Neural crest cell (in vitro differentiated cells): ENCODE data around the gene CDK2. TPM values are rescaled to one million over a fixed set of nuclear protein-coding genes. Genes with fewer than 3 reads are reported as not detected.

ENCODE experiments used
- DNase-seq: peaks from one replicate; pipeline ENCODE4 v3.0.0; 2021; ENCODE audit warnings: low read depth, mixed read lengths, low spot score
- H3K27ac Mint-ChIP-seq: one replicate; pipeline ENCODE4 v1.8.0; 2021; ENCODE audit warnings: mild to moderate bottlenecking, mixed read lengths; ENCODE audit not compliant: unreplicated experiment
- H3K27me3 Mint-ChIP-seq: 2 replicates; pipeline ENCODE4 v1.8.0; 2021; ENCODE audit warnings: low read depth, mild to moderate bottlenecking, mixed read lengths
- H3K36me3 Mint-ChIP-seq: 2 replicates; pipeline ENCODE4 v1.8.0; 2021; ENCODE audit warnings: low read depth, mild to moderate bottlenecking, mixed read lengths
- H3K4me1 Mint-ChIP-seq: 2 replicates; pipeline ENCODE4 v1.8.0; 2021; ENCODE audit warnings: mixed read lengths
- H3K4me3 Mint-ChIP-seq: one replicate; pipeline ENCODE4 v1.8.0; 2021; ENCODE audit warnings: mild to moderate bottlenecking, mixed read lengths
- H3K9me3 Mint-ChIP-seq: 2 replicates; pipeline ENCODE4 v1.8.0; 2021; ENCODE audit warnings: mixed read lengths
- total RNA-seq: library from RNA; stranded (reverse); gene quantifications from 2 replicates; pipeline ENCODE4 v1.2.1, GENCODE V29; 2021
- TF ChIP-seq, protein P1 (sequence below): fragments of 200-600 bp; sonication (generic); conservative IDR thresholded peaks from 2 replicates; pipeline ENCODE4 v1.5.0; 2021; ENCODE audit warnings: antibody characterized with exemption, mild to moderate bottlenecking

Gene CDK2
- total RNA-seq, 1 donor from 2014 or later = 125 TPM

DNA sequence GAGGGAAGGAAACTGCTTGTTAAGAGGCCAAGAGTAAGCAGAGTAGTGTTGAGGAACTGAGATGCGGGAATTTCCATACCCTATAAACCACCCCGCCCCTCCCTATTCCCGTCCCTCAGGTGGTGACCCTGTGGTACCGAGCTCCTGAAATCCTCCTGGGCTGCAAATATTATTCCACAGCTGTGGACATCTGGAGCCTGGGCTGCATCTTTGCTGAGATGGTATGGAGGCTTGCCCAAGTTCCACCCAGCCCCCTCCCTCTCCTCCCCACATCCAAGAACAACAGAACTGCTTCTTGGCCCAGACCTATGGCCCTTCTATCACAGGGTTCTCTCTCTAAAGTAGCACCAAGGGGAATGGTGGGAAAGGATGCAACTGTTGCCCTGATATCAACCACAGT lies 2.7 kb downstream of the CDK2 start:
- H3K27ac Mint-ChIP-seq = no peak overlapping the region
- DNase-seq = no peak
- H3K27me3 Mint-ChIP-seq = no peaks in the 10 kb centered on the region
- no peaks in the 10 kb centered on the region for H3K9me3 Mint-ChIP-seq
- H3K4me3 Mint-ChIP-seq = peak overlapping the region; percentile 47
- peaks cover 11% of the 10 kb centered on the region for H3K36me3 Mint-ChIP-seq
- TF ChIP-seq, protein P1, sequence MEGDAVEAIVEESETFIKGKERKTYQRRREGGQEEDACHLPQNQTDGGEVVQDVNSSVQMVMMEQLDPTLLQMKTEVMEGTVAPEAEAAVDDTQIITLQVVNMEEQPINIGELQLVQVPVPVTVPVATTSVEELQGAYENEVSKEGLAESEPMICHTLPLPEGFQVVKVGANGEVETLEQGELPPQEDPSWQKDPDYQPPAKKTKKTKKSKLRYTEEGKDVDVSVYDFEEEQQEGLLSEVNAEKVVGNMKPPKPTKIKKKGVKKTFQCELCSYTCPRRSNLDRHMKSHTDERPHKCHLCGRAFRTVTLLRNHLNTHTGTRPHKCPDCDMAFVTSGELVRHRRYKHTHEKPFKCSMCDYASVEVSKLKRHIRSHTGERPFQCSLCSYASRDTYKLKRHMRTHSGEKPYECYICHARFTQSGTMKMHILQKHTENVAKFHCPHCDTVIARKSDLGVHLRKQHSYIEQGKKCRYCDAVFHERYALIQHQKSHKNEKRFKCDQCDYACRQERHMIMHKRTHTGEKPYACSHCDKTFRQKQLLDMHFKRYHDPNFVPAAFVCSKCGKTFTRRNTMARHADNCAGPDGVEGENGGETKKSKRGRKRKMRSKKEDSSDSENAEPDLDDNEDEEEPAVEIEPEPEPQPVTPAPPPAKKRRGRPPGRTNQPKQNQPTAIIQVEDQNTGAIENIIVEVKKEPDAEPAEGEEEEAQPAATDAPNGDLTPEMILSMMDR = no peak
- H3K4me1 Mint-ChIP-seq = peaks cover 56% of the 10 kb centered on the region

DNA sequence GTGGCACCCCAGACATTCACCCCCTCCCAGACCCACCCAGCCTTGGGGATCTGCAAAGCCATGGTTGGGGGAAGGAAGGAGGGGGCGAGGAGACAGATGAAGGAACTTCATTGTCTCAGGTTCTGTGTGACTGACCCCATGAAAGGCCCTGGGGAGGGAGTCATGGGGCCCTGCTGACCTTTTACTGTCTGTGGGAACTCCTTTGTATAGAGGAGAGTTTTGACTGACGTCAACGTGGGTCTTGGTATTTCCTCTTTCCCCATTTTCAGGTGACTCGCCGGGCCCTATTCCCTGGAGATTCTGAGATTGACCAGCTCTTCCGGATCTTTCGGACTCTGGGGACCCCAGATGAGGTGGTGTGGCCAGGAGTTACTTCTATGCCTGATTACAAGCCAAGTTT lies 4.1 kb downstream of the CDK2 start:
- Mint-ChIP-seq H3K9me3 (no peaks in the 10 kb centered on the region), H3K4me3 (peak overlapping the region; percentile 77), H3K27me3 (no peaks in the 10 kb centered on the region), H3K36me3 (peaks cover 14% of the 10 kb centered on the region), H3K27ac (peak overlapping the region; percentile 85), H3K4me1 (peaks cover 48% of the 10 kb centered on the region)
- DNase-seq = no peak
- TF ChIP-seq, protein P1 = no peak

DNA sequence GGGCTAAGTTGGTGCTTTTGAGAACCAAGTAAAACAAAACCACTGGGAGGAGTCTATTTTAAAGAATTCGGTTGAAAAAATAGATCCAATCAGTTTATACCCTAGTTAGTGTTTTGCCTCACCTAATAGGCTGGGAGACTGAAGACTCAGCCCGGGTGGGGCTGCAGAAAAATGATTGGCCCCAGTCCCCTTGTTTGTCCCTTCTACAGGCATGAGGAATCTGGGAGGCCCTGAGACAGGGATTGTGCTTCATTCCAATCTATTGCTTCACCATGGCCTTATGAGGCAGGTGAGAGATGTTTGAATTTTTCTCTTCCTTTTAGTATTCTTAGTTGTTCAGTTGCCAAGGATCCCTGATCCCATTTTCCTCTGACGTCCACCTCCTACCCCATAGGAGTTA lies 5.4 kb downstream of the CDK2 start:
- no peaks in the 10 kb centered on the region for H3K9me3 Mint-ChIP-seq
- H3K4me1 Mint-ChIP-seq = peaks cover 44% of the 10 kb centered on the region
- peaks cover 14% of the 10 kb centered on the region for H3K36me3 Mint-ChIP-seq
- no peak for DNase-seq
- H3K27ac Mint-ChIP-seq = no peak overlapping the region
- TF ChIP-seq, protein P1 = no peak
- no peak overlapping the region for H3K4me3 Mint-ChIP-seq
- H3K27me3 Mint-ChIP-seq = no peaks in the 10 kb centered on the region

DNA sequence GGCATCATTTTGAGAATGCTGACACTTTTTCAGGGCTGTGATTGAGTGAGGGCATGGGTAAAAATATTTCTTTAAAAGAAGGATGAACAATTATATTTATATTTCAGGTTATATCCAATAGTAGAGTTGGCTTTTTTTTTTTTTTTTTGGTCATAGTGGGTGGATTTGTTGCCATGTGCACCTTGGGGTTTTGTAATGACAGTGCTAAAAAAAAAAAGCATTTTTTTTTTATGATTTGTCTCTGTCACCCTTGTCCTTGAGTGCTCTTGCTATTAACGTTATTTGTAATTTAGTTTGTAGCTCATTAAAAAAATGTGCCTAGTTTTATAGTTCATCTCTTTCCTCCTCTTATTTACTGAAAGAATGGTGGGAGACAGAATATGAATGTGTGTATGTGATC lies 5.8 kb downstream of the CDK2 start:
- TF ChIP-seq, protein P1 = no peak
- H3K4me1 Mint-ChIP-seq = peaks cover 41% of the 10 kb centered on the region
- DNase-seq = no peak
- H3K4me3 Mint-ChIP-seq = no peak overlapping the region
- H3K27me3 Mint-ChIP-seq = no peaks in the 10 kb centered on the region
- no peaks in the 10 kb centered on the region for H3K9me3 Mint-ChIP-seq
- no peak overlapping the region for H3K27ac Mint-ChIP-seq
- H3K36me3 Mint-ChIP-seq = peaks cover 14% of the 10 kb centered on the region

DNA sequence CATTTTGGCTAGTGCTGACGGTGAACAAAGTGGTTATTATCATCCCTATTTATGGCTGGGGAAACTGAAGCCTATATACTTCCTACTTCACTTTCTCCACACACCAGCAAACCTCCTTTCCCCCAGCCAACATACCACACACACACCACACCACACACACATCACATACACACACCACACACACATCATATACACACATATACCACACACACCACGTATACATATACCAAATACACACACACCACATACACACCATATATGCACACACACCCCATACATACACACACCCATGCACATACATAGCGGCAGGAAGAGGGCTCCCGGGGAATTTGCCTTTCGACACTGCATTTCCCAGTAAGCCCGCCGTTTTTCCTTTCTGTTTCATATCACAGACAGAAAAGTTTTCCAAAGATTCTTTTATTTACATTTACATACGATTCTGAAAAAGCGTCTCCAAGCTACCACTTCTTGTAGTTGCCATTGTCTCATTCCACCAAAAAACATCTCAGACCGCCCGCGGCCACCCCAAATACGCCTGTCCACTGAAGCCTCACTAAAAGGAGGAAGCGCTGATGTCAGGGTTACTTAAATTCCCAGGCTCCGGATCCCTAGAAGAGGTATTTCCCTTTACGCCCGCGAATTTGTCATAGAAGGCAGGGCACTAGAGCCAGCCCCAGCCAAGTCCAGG lies 6.4 kb downstream of the CDK2 start:
- Mint-ChIP-seq H3K27ac (no peak overlapping the region), H3K4me3 (no peak overlapping the region), H3K9me3 (no peaks in the 10 kb centered on the region), H3K36me3 (peaks cover 14% of the 10 kb centered on the region), H3K4me1 (peaks cover 35% of the 10 kb centered on the region), H3K27me3 (no peaks in the 10 kb centered on the region)
- TF ChIP-seq, protein P1 = no peak
- no peak for DNase-seq
